Right lobe of liver (tissue), 4 donors: Measurements from ENCODE around the gene ALKBH1.

Source experiments
- CTCF ChIP-seq, 4 donors: fragments of 200-600 bp in 3 of 4; fragments of 450-650 bp in 1 of 4; IDR thresholded peaks; one replicate each; pipeline versions ENCODE4 v1.5.1 to v1.8.0; 2016 to 2022; ENCODE audit warnings: antibody characterized with exemption in 4 of 4, mild to moderate bottlenecking in 2 of 4
- POLR2A ChIP-seq: fragments of 450-650 bp; IDR thresholded peaks from one replicate; pipeline ENCODE4 v1.6.1; 2017; ENCODE audit warnings: antibody characterized with exemption, mild to moderate bottlenecking
- donor health status: DM: no; HTN: no; CAD: no.
- donor health status: DM: no; HTN: no; CAD: no.
- donor health status: DM: no; HTN: yes; CAD: no.

DNA sequence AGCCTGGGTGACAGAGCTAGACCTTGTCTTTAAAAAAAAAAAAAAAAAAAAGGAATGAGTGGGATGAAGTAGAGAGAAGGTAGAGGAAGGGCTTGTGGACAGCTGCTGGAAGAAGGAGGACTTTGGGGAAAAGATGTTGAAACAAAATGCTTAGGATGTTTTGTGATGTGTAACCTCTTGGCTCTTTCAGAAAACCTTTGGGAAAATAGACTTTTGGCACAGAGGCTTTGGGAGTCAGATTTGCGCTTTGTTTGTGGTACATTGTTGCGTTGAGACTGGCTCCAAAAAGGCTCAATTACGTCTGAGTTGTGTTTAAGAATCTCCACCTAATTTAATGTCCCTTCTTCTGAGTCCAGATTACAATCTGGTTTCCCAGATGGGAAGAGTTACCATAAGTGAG is 58.5 kb downstream of the ALKBH1 start:
- TF ChIP-seq CTCF (IDR thresholded peaks at IDR 0.05) (no peak), POLR2A (no peak)
